PC-3 (cell line): ENCODE measurements around the gene NCR1.
"Not testable (repeated sequence)": the region's sequence is repeated elsewhere in the genome, so short reads cannot be mapped to it uniquely, and the experiment has no call there.

Experiments used
- CTCF ChIP-seq: fragments of 300-600 bp; sonication (generic); conservative IDR thresholded peaks from 2 replicates; pipeline ENCODE4 v1.5.1; 2017; ENCODE audit warnings: antibody characterized with exemption, low read depth, mild to moderate bottlenecking, low read length
- EZH2 ChIP-seq: fragments of 300-600 bp; sonication (generic); IDR thresholded peaks from one replicate; pipeline ENCODE4 v1.6.1; 2017; ENCODE audit warnings: antibody characterized with exemption, mild to moderate bottlenecking, low read length; ENCODE audit not compliant: unreplicated experiment

- not testable (repeated sequence) for TF ChIP-seq EZH2, CTCF
Observed at GRCh38 chr19:54858476-54858875, 47.5 kb upstream of the NCR1 start.
